HepG2 (cell line): Measurements from ENCODE around the gene SPART.

Experiments
- CBFB ChIP-seq: sonication (generic); formaldehyde crosslinking; IDR thresholded peaks from 2 replicates; pipeline ENCODE4 v1.4.0; 2020; ENCODE audit warnings: missing genetic modification reagents
- CCAR2 ChIP-seq: fragments of 200-400 bp; formaldehyde crosslinking; optimal IDR thresholded peaks from 2 replicates; pipeline ENCODE3; 2018; ENCODE audit warnings: low read depth, mild to moderate bottlenecking, low read length, moderate library complexity
- CTCF ChIP-seq: sonication (generic); formaldehyde crosslinking; IDR thresholded peaks from 2 replicates; pipeline ENCODE4 v1.5.0; 2020; ENCODE audit warnings: mild to moderate bottlenecking, missing genetic modification reagents, moderate library complexity
- ESRRA ChIP-seq: sonication (generic); formaldehyde crosslinking; IDR thresholded peaks from 2 replicates; pipeline ENCODE4 v1.5.1; 2020; ENCODE audit warnings: mild to moderate bottlenecking, low read depth, missing genetic modification reagents
- FOXP1 ChIP-seq, 2 experiments: fragments of 450-650 bp in 1 of 2; IDR thresholded peaks; 2 replicates each; pipeline ENCODE4 v1.6.1; 2017 to 2018; ENCODE audit warnings: antibody characterized with exemption in 1 of 2
- FUBP1 ChIP-seq: sonication (generic); formaldehyde crosslinking; IDR thresholded peaks from 2 replicates; pipeline ENCODE4 v1.5.1; 2020; ENCODE audit warnings: missing genetic modification reagents, mild to moderate bottlenecking, borderline replicate concordance
- NFAT5 ChIP-seq: sonication (generic); formaldehyde crosslinking; IDR thresholded peaks from 2 replicates; pipeline ENCODE4 v1.4.0; 2020; ENCODE audit warnings: missing genetic modification reagents
- POLR2A ChIP-seq, 2 experiments: IDR thresholded peaks; 2 replicates each; pipeline ENCODE4 v1.6.1; 2011; ENCODE audit warnings: low read depth in 2 of 2, low read length in 2 of 2, mild to moderate bottlenecking in 1 of 2, moderate library complexity in 1 of 2; ENCODE audit not compliant: insufficient read depth in 1 of 2
- POLR2AphosphoS2 ChIP-seq: IDR thresholded peaks from 2 replicates; pipeline ENCODE4 v1.6.1; 2011; ENCODE audit warnings: low read depth, low read length, improper control_type of control experiment
- POLR2AphosphoS5 ChIP-seq: IDR thresholded peaks from 2 replicates; pipeline ENCODE4 v1.6.1; 2012; ENCODE audit warnings: low read depth, low read length
- TAF1 ChIP-seq: sonication (generic); formaldehyde crosslinking; IDR thresholded peaks from 2 replicates; pipeline ENCODE4 v1.4.0; 2020; ENCODE audit warnings: missing genetic modification reagents
- ZBTB46 ChIP-seq: sonication (generic); formaldehyde crosslinking; IDR thresholded peaks from 2 replicates; pipeline ENCODE4 v1.4.0; 2020; ENCODE audit warnings: mild to moderate bottlenecking, missing genetic modification reagents, borderline replicate concordance
- TF ChIP-seq, protein P1 (sequence below): sonication (generic); IDR thresholded peaks from 2 replicates; pipeline ENCODE4 v1.6.1; 2016; ENCODE audit warnings: low read depth, borderline replicate concordance
- TF ChIP-seq, protein P2 (sequence below): sonication (generic); formaldehyde crosslinking; IDR thresholded peaks from 2 replicates; pipeline ENCODE4 v1.8.1; 2023; ENCODE audit warnings: mild to moderate bottlenecking, inconsistent platforms, moderate library complexity, missing genetic modification reagents, borderline replicate concordance

GRCh38 chr13:36297366-36298338 lies 48.5 kb downstream of the SPART start, which contains the start of gene CCDC169:
- TF ChIP-seq POLR2AphosphoS2 (no peak), CTCF (no peak), NFAT5 (CRISPR knock-in tag) (no peak), CBFB (CRISPR knock-in tag) (no peak), ESRRA (CRISPR knock-in tag) (no peak), ZBTB46 (CRISPR knock-in tag) (no peak), FOXP1 (IDR thresholded peaks at IDR 0.05) (no peak), FOXP1 (CRISPR knock-in tag; IDR thresholded peaks at IDR 0.05) (no peak), POLR2A (IDR thresholded peaks at IDR 0.05; ENCODE audit: insufficient read depth in 1 of 2, low read depth in 2 of 2, low read length in 2 of 2) (0 out of 4 replicates have a peak, but pooled peaks of 1 of the 2 experiments have one; percentile 30), POLR2AphosphoS5 (no peak), TAF1 (no peak), FUBP1 (CRISPR knock-in tag) (no peak), CCAR2 (no peak)
- TF ChIP-seq, protein P1, sequence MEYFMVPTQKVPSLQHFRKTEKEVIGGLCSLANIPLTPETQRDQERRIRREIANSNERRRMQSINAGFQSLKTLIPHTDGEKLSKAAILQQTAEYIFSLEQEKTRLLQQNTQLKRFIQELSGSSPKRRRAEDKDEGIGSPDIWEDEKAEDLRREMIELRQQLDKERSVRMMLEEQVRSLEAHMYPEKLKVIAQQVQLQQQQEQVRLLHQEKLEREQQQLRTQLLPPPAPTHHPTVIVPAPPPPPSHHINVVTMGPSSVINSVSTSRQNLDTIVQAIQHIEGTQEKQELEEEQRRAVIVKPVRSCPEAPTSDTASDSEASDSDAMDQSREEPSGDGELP: no peak
- TF ChIP-seq, protein P2, sequence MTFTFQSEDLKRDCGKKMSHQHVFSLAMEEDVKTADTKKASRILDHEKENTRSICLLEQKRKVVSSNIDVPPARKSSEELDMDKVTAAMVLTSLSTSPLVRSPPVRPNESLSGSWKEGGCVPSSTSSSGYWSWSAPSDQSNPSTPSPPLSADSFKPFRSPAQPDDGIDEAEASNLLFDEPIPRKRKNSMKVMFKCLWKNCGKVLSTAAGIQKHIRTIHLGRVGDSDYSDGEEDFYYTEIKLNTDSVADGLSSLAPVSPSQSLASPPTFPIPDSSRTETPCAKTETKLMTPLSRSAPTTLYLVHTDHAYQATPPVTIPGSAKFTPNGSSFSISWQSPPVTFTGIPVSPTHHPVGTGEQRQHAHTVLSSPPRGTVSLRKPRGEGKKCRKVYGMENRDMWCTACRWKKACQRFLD (CRISPR knock-in tag): no peak
